Measurements from ENCODE around the gene KMT2B. TPM values are rescaled to one million over a fixed set of nuclear protein-coding genes. Genes with fewer than 3 reads are reported as not detected.
"Not testable (repeated sequence)": the region's sequence is repeated elsewhere in the genome, so short reads cannot be mapped to it uniquely, and the experiment has no call there.

The KMT2B gene
- total and polyA plus RNA-seq, 4 donors = 6.4 to 43.3 (median 35.7) TPM

DNA sequence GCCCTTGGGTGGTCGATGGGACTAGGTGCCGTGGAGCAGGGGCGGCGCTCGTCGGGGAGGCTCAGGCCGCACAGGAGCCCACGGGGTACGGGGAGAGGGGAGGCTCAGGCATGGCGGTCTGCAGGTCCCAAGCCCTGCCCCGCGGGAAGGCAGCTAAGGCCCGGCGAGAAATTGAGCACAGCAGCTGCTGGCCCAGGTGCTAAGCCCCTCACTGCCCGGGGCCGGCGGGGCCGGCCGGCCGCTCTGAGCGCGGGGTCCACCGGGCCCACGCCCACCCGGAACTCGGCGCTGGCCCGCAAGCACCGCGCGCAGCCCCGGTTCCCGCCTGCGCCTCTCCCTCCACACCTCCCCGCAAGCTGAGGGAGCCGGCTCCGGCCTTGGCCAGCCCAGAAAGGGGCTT lies 26.7 kb upstream of the KMT2B start:
- H3K4me3 ChIP-seq (ENCODE audit: low read length in 2 of 2); H3K9me3 ChIP-seq (ENCODE audit: control insufficient read depth, low read length); DNase-seq; intact Hi-C loops (cut with DNase I); H3K27me3 ChIP-seq (ENCODE audit: control insufficient read depth in 1 of 2, insufficient read depth in 2 of 2, low read length in 1 of 2); ATAC-seq (ENCODE audit: low FRiP score); H3K4me1 ChIP-seq (ENCODE audit: control insufficient read depth in 1 of 2, insufficient read depth in 2 of 2, low read length in 2 of 2); H3K27ac ChIP-seq (ENCODE audit: low read depth in 1 of 2, low read length in 2 of 2); H3K36me3 ChIP-seq (ENCODE audit: control insufficient read depth in 1 of 2, insufficient read depth in 2 of 2, low read length in 1 of 2): not testable (repeated sequence)
- WGBS, 2 donors = 94 to 95% methylated on average over 28 to 37 of the region's 37 CpGs

GRCh38 chr19:35692010-35692409 lies 25.8 kb upstream of the KMT2B start:
- H3K9me3 ChIP-seq (ENCODE audit: control insufficient read depth, low read length) = no peaks in the 10 kb centered on the region
- ATAC-seq (ENCODE audit: low FRiP score) (no peak), DNase-seq (no peak)
- no peaks in the 10 kb centered on the region for H3K27me3 ChIP-seq (ENCODE audit: control insufficient read depth in 1 of 2, insufficient read depth in 2 of 2, low read length in 1 of 2)
- H3K4me1 ChIP-seq (ENCODE audit: control insufficient read depth in 1 of 2, insufficient read depth in 2 of 2, low read length in 2 of 2) = no peaks in the 10 kb centered on the region
- no peak overlapping the region for H3K4me3 ChIP-seq (ENCODE audit: low read length in 2 of 2)
- no peak overlapping the region for H3K27ac ChIP-seq (ENCODE audit: low read depth in 1 of 2, low read length in 2 of 2)
- intact Hi-C loops (cut with DNase I) = loop anchor here in 1 of 2 donors (2.0 kb wide), 2 partner anchors 25 to 239 kb away; no protein-coding TSS in a partner anchor
- no peaks in the 10 kb centered on the region for H3K36me3 ChIP-seq (ENCODE audit: control insufficient read depth in 1 of 2, insufficient read depth in 2 of 2, low read length in 1 of 2)
- WGBS, 2 donors = 83 to 88% methylated on average over 11 of the region's 11 CpGs

DNA sequence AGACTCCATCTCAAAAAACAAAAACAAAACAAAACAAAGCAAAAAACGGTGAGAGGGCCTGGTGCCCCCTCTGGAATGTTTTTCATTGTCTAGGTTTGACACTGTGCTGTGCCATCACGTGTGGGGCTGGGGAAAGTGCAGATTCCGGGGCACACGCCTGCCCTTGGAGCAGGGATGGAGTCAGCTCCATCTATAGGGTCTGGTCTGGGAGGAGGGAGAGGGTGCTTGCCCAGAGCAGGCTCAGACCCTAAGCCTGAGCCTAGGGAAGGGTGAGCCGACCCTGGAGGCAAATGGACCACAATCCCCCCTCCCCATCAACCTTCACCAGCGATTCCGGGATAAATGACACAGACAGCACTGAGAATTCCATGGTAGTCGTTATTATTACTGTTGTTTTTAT lies 24.4 kb upstream of the KMT2B start:
- DNase-seq (no peak), ATAC-seq (ENCODE audit: low FRiP score) (peak; percentile 52)
- Histone ChIP-seq H3K27ac (ENCODE audit: low read depth in 1 of 2, low read length in 2 of 2) (no peak overlapping the region), H3K36me3 (ENCODE audit: control insufficient read depth in 1 of 2, insufficient read depth in 2 of 2, low read length in 1 of 2) (no peaks in the 10 kb centered on the region), H3K9me3 (ENCODE audit: control insufficient read depth, low read length) (no peaks in the 10 kb centered on the region), H3K4me3 (ENCODE audit: low read length in 2 of 2) (no peak overlapping the region), H3K4me1 (ENCODE audit: control insufficient read depth in 1 of 2, insufficient read depth in 2 of 2, low read length in 2 of 2) (no peaks in the 10 kb centered on the region), H3K27me3 (ENCODE audit: control insufficient read depth in 1 of 2, insufficient read depth in 2 of 2, low read length in 1 of 2) (no peaks in the 10 kb centered on the region)
- intact Hi-C loops (cut with DNase I) = loop anchor here (1.0 to 2.0 kb wide), 3 partner anchors 23 to 238 kb away; no protein-coding TSS in a partner anchor
- WGBS, 2 donors = 13 to 16% methylated on average over 8 of the region's 8 CpGs

- no peak overlapping the region for H3K4me3 ChIP-seq (ENCODE audit: low read length in 2 of 2)
- no peaks in the 10 kb centered on the region for H3K36me3 ChIP-seq (ENCODE audit: control insufficient read depth in 1 of 2, insufficient read depth in 2 of 2, low read length in 1 of 2)
- H3K27ac ChIP-seq (ENCODE audit: low read depth in 1 of 2, low read length in 2 of 2) = no peak overlapping the region
- no peaks in the 10 kb centered on the region for H3K4me1 ChIP-seq (ENCODE audit: control insufficient read depth in 1 of 2, insufficient read depth in 2 of 2, low read length in 2 of 2)
- ATAC-seq (ENCODE audit: low FRiP score) = peak; percentile 96
- WGBS, 2 donors = 34 to 39% methylated on average over 8 of the region's 8 CpGs
- DNase-seq = peak; percentile 90 to 92
- H3K9me3 ChIP-seq (ENCODE audit: control insufficient read depth, low read length) = no peaks in the 10 kb centered on the region
- no peaks in the 10 kb centered on the region for H3K27me3 ChIP-seq (ENCODE audit: control insufficient read depth in 1 of 2, insufficient read depth in 2 of 2, low read length in 1 of 2)
- intact Hi-C loops (cut with DNase I) = loop anchor here (1.0 to 2.0 kb wide), 4 partner anchors 23 to 237 kb away; no protein-coding TSS in a partner anchor
Measured at GRCh38 chr19:35693835-35694599, 23.8 kb upstream of the KMT2B start.

GRCh38 chr19:35695895-35696422 lies 21.8 kb upstream of the KMT2B start:
- DNase-seq (no peak), ATAC-seq (ENCODE audit: low FRiP score) (no peak)
- no peaks in the 10 kb centered on the region for H3K9me3 ChIP-seq (ENCODE audit: control insufficient read depth, low read length)
- no peaks in the 10 kb centered on the region for H3K27me3 ChIP-seq (ENCODE audit: control insufficient read depth in 1 of 2, insufficient read depth in 2 of 2, low read length in 1 of 2)
- H3K36me3 ChIP-seq (ENCODE audit: control insufficient read depth in 1 of 2, insufficient read depth in 2 of 2, low read length in 1 of 2) = no peaks in the 10 kb centered on the region
- H3K4me3 ChIP-seq (ENCODE audit: low read length in 2 of 2) = no peak overlapping the region
- no peaks in the 10 kb centered on the region for H3K4me1 ChIP-seq (ENCODE audit: control insufficient read depth in 1 of 2, insufficient read depth in 2 of 2, low read length in 2 of 2)
- intact Hi-C loops (cut with DNase I) = no loop called here
- H3K27ac ChIP-seq (ENCODE audit: low read depth in 1 of 2, low read length in 2 of 2) = no peak overlapping the region
- 78 to 83% methylated on average over 2 of the region's 2 CpGs for WGBS, 2 donors

DNA sequence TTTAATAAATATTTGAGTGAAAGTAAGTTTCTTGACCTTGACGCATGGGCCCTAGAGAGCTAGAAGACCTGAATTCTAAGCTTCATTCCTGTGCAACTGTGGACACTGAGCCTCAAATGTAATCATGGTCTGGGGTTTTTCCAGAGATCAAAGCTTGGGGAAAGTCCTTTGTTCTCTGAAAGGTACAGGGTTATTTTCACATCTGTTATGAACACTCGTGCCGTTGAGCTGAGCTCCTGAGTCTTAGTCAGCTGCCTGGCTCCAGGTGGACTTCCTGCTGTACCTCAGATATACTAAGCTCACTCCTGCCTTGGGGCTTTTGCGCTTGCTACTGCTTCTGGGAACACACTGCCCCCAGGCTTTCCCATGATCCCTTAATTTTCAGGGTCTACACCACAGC lies 21.0 kb upstream of the KMT2B start:
- no peak for DNase-seq
- H3K27ac ChIP-seq (ENCODE audit: low read depth in 1 of 2, low read length in 2 of 2) = no peak overlapping the region
- H3K27me3 ChIP-seq (ENCODE audit: control insufficient read depth in 1 of 2, insufficient read depth in 2 of 2, low read length in 1 of 2) = no peaks in the 10 kb centered on the region
- no peaks in the 10 kb centered on the region for H3K9me3 ChIP-seq (ENCODE audit: control insufficient read depth, low read length)
- H3K36me3 ChIP-seq (ENCODE audit: control insufficient read depth in 1 of 2, insufficient read depth in 2 of 2, low read length in 1 of 2) = no peaks in the 10 kb centered on the region
- H3K4me3 ChIP-seq (ENCODE audit: low read length in 2 of 2) = no peak overlapping the region
- 82 to 88% methylated on average over 4 of the region's 4 CpGs for WGBS, 2 donors
- no peak for ATAC-seq (ENCODE audit: low FRiP score)
- H3K4me1 ChIP-seq (ENCODE audit: control insufficient read depth in 1 of 2, insufficient read depth in 2 of 2, low read length in 2 of 2) = no peaks in the 10 kb centered on the region
- intact Hi-C loops (cut with DNase I) = no loop called here

DNA sequence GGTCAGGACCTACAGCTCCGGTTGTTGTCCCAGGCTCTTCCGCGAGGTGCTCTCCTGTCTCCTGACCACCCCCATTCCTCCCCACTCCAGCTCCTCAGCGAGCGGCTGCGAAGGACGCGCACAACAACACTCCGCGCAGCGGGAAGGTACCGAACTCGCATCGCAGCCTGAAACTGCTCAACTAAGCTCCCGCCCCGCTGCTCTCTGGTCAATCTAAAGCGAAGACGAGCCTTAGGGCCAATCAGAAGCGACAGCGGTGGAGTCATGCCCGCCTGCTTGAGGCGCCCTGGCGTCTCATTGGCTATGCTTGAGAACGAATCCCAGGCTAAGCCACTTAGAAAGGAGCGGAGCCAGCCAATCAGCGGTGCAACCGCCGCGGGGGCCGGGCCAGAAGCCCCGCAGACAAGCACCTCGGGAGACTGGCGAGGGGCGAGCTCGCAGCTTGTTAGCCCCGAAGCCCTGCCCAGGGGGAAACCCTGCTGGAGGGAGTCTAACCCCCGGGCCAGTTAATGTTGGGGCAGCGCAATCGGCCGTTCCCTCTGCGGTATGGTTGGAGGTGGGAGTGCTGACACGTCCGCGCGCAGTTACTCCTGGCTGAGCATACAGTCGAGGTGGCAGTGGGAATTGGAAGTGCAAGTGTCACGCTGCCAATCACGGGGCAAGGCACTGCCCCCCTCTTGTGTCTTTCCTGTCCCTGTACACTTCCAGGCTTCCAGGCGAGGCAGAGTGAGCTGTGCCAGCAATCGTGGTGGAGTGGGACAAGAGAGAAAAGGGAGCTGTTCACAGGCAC lies 15.4 kb upstream of the KMT2B start:
- Histone ChIP-seq H3K27me3 (ENCODE audit: control insufficient read depth in 1 of 2, insufficient read depth in 2 of 2, low read length in 1 of 2) (no peaks in the 10 kb centered on the region), H3K4me1 (ENCODE audit: control insufficient read depth in 1 of 2, insufficient read depth in 2 of 2, low read length in 2 of 2) (no peaks in the 10 kb centered on the region), H3K27ac (ENCODE audit: low read depth in 1 of 2, low read length in 2 of 2) (no peak overlapping the region), H3K4me3 (ENCODE audit: low read length in 2 of 2) (peak overlapping the region; percentile 47 to 65), H3K36me3 (ENCODE audit: control insufficient read depth in 1 of 2, insufficient read depth in 2 of 2, low read length in 1 of 2) (no peaks in the 10 kb centered on the region), H3K9me3 (ENCODE audit: control insufficient read depth, low read length) (no peaks in the 10 kb centered on the region)
- DNase-seq (peak; percentile 97 to 98), ATAC-seq (ENCODE audit: low FRiP score) (peak; percentile 99)
- intact Hi-C loops (cut with DNase I) = no loop called here
- WGBS, 2 donors = 0 to 1% methylated on average over 50 of the region's 50 CpGs

DNA sequence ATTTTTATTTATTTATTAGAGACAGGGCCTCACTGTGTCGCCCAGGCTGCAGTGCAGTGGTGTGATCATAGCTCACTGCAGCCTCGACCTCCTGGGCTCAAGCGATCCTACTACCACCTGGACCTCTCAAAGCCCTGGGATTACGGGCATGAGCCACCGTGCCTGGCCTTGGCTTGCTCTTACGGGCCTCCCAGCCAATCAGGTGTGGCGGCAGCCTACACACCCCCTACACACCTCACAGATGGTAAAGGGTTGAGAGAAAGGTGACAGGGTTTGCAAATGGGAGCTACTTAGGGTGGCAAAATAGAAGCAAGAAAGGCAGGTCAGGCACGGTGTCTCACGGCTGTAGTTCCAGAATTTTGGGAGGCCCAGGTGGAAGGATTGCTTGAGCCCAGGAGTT lies 14.5 kb upstream of the KMT2B start:
- Histone ChIP-seq H3K4me1 (ENCODE audit: control insufficient read depth in 1 of 2, insufficient read depth in 2 of 2, low read length in 2 of 2) (no peaks in the 10 kb centered on the region), H3K9me3 (ENCODE audit: control insufficient read depth, low read length) (no peaks in the 10 kb centered on the region), H3K27ac (ENCODE audit: low read depth in 1 of 2, low read length in 2 of 2) (no peak overlapping the region), H3K36me3 (ENCODE audit: control insufficient read depth in 1 of 2, insufficient read depth in 2 of 2, low read length in 1 of 2) (no peaks in the 10 kb centered on the region), H3K4me3 (ENCODE audit: low read length in 2 of 2) (no peak overlapping the region), H3K27me3 (ENCODE audit: control insufficient read depth in 1 of 2, insufficient read depth in 2 of 2, low read length in 1 of 2) (no peaks in the 10 kb centered on the region)
- intact Hi-C loops (cut with DNase I) = no loop called here
- WGBS, 2 donors = 51 to 53% methylated on average over 9 of the region's 9 CpGs
- no peak for DNase-seq
- no peak for ATAC-seq (ENCODE audit: low FRiP score)
